ENCODE results near the gene DZIP1. TPM values are rescaled to one million over a fixed set of nuclear protein-coding genes. Genes with fewer than 3 reads are reported as not detected.

DZIP1 gene, protein sequence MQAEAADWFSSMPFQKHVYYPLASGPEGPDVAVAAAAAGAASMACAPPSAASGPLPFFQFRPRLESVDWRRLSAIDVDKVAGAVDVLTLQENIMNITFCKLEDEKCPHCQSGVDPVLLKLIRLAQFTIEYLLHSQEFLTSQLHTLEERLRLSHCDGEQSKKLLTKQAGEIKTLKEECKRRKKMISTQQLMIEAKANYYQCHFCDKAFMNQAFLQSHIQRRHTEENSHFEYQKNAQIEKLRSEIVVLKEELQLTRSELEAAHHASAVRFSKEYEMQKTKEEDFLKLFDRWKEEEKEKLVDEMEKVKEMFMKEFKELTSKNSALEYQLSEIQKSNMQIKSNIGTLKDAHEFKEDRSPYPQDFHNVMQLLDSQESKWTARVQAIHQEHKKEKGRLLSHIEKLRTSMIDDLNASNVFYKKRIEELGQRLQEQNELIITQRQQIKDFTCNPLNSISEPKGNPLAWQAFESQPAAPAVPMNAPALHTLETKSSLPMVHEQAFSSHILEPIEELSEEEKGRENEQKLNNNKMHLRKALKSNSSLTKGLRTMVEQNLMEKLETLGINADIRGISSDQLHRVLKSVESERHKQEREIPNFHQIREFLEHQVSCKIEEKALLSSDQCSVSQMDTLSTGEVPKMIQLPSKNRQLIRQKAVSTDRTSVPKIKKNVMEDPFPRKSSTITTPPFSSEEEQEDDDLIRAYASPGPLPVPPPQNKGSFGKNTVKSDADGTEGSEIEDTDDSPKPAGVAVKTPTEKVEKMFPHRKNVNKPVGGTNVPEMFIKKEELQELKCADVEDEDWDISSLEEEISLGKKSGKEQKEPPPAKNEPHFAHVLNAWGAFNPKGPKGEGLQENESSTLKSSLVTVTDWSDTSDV
- total RNA-seq = 22.7 and 33.5 TPM in 2 replicates

DNA sequence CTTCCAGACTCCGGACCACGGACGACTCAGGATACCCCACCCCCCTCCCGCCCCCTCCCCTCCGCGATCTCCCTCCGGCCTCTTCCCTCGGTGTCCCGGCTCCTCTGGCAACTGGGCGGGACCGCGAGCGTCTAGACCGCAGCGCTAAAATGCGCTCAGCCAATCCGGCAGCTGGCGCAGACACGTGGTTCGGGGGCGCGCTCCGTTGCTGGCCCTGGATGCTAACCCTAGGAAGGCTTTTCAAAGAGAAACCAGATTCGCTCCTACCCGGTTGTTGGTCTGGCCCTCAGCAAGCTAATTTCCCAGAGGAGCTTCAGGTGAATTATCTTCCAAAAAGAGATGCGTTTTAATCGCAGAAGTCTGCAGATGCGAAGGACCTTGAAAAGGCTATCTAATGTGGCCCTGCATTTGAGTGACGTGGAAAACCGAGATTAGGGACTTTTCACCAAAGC, at the start of gene DZIP1:
TSS of gene DZIP1 (minus strand) at position 106 of the 452 bp plus-strand sequence. CDS start 2,677 bp downstream, outside the sequence.

DNA sequence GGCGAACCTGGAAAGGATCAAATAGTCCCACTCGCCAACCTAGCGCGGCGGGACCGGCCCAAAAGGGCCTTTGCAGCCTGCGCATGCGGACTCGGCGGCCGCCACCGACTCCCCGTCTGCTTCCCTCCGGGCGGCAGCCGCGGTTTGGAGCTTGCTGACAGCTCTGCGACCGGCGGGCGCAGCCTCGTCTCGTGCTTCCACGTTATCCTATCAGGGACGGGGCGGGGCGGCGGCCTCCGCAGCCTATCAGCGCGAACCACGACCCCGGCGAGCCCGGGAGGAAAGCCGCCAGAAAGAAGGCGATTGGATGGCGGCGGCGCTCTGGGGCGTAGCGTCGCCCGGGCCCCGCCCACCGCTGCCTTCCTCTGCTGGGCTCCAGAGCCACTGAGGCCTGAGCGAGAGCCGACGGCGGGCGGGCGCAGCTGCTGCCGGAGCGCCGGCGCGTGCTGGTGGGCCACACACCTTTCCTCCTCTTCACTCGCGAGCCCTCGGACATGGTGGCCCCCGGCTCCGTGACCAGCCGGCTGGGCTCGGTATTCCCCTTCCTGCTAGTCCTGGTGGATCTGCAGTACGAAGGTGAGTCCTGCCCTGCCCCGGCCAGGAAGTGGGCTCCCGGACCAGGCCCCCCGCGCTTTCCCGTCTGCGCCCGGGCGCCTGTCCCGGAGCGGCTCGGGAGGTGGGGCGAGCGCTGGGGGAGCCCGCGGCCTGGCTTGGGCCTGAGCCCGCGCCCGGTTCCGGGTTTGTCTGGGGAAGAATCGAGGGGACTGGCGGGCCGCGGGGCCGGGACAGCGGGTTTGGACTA, 32.5 kb upstream of the DZIP1 start, which contains the start of gene DNAJC3:
TSS of gene DNAJC3 (plus strand) at position 378 of the 802 bp plus-strand sequence. CDS start at position 495, 117 bp downstream.

GRCh38 chr13:95552539-95553441, 91.7 kb downstream of the DZIP1 start, which contains the start of gene CLDN10:
Gene CLDN10 (plus strand): TSS chr13:95552720. CDS start chr13:95552754, 34 bp downstream.

Other genes starting within 250 kb of the DZIP1 start
- gene CLDN10, start 92.0 kb downstream of the DZIP1 start, total RNA-seq = 4.9 and 9.0 TPM in 2 replicates
- 15.8 and 20.2 TPM in 2 replicates for gene DNAJC3, start 32.4 kb upstream of the DZIP1 start, total RNA-seq